Mesenchymal stem cell (in vitro differentiated cells and primary cell): ENCODE results near the gene FOXJ1.
A peak's percentile ranks its signal among the peaks of the same experiment; 100 is the strongest.

ENCODE experiments used
- DNase-seq: peaks from one replicate; pipeline ENCODE4 v3.0.0-alpha.2; 2013
- H2AFZ ChIP-seq: one replicate; pipeline ENCODE4 v1.6.1; 2013; ENCODE audit warnings: low read depth, mild to moderate bottlenecking, control low read depth, inconsistent platforms, low read length, moderate library complexity
- H2AK5ac ChIP-seq: 2 replicates; pipeline ENCODE4 v1.6.1; 2013; ENCODE audit warnings: low read length, moderate library complexity, mild to moderate bottlenecking, inconsistent platforms; ENCODE audit not compliant: severe bottlenecking
- H2BK120ac ChIP-seq: one replicate; pipeline ENCODE4 v1.6.1; 2013; ENCODE audit warnings: low read depth, mild to moderate bottlenecking, inconsistent platforms, low read length, moderate library complexity
- H2BK12ac ChIP-seq, 2 experiments: one replicate each; pipeline ENCODE4 v1.6.1; 2013; ENCODE audit warnings: inconsistent platforms in 2 of 2, low read length in 2 of 2, mild to moderate bottlenecking in 2 of 2, moderate library complexity in 2 of 2, control low read depth in 1 of 2
- H2BK15ac ChIP-seq: one replicate; pipeline ENCODE4 v1.6.1; 2013; ENCODE audit warnings: mild to moderate bottlenecking, low read depth, inconsistent platforms; ENCODE audit not compliant: poor library complexity, severe bottlenecking
- H2BK5ac ChIP-seq: 2 replicates; pipeline ENCODE4 v1.6.1; 2013; ENCODE audit warnings: low read depth, mild to moderate bottlenecking, low read length, control low read depth, inconsistent platforms; ENCODE audit not compliant: poor library complexity, severe bottlenecking
- H3K14ac ChIP-seq, 2 experiments: one replicate each; pipeline ENCODE4 v1.6.1; 2013; ENCODE audit warnings: inconsistent platforms in 2 of 2, low read length in 2 of 2, control low read depth in 1 of 2, mild to moderate bottlenecking in 1 of 2, moderate library complexity in 1 of 2
- H3K18ac ChIP-seq, 2 experiments: one replicate each; pipeline ENCODE4 v1.6.1; 2013; ENCODE audit warnings: inconsistent platforms in 2 of 2, low read length in 2 of 2, control low read depth in 1 of 2, low read depth in 1 of 2, mild to moderate bottlenecking in 1 of 2
- H3K23ac ChIP-seq, 2 experiments: one replicate each; pipeline ENCODE4 v1.6.1; 2013; ENCODE audit warnings: inconsistent platforms in 2 of 2, low read length in 2 of 2, mild to moderate bottlenecking in 2 of 2, moderate library complexity in 2 of 2, control low read depth in 1 of 2
- H3K27ac ChIP-seq: 2 replicates; pipeline ENCODE4 v1.5.1; 2013; ENCODE audit warnings: mild to moderate bottlenecking, moderate library complexity, low read length, control low read depth, inconsistent platforms; ENCODE audit not compliant: poor library complexity, severe bottlenecking
- H3K27me3 ChIP-seq, 2 experiments: 2 replicates each; pipeline versions ENCODE4 v1.6.1 to v1.7.0; 2013; ENCODE audit warnings: low read length in 2 of 2, mild to moderate bottlenecking in 2 of 2, moderate library complexity in 2 of 2, control low read depth in 1 of 2, inconsistent platforms in 1 of 2; ENCODE audit not compliant: control insufficient read depth in 1 of 2, insufficient read depth in 1 of 2
- H3K36me3 ChIP-seq, 2 experiments: 2 replicates each; pipeline versions ENCODE4 v1.6.1 to v1.7.0; 2013; ENCODE audit warnings: low read length in 2 of 2, control low read depth in 1 of 2, inconsistent platforms in 1 of 2, low read depth in 1 of 2, mild to moderate bottlenecking in 1 of 2; ENCODE audit not compliant: insufficient read depth in 2 of 2, control insufficient read depth in 1 of 2
- H3K4ac ChIP-seq, 2 experiments: one replicate each; pipeline ENCODE4 v1.6.1; 2013; ENCODE audit warnings: inconsistent platforms in 2 of 2, low read length in 2 of 2, mild to moderate bottlenecking in 2 of 2, moderate library complexity in 2 of 2, control low read depth in 1 of 2, low read depth in 1 of 2
- H3K4me1 ChIP-seq: 2 replicates; pipeline ENCODE4 v1.6.1; 2013; ENCODE audit warnings: low read depth, low read length, control low read depth; ENCODE audit not compliant: control insufficient read depth, insufficient read depth
- H3K4me2 ChIP-seq: 2 replicates; pipeline ENCODE4 v1.6.1; 2013; ENCODE audit warnings: low read length, mild to moderate bottlenecking, inconsistent platforms; ENCODE audit not compliant: poor library complexity, severe bottlenecking
- H3K4me3 ChIP-seq, 2 experiments: 2 replicates each; pipeline versions ENCODE4 v1.5.1 to v1.7.0; 2013; ENCODE audit warnings: low read length in 2 of 2, mild to moderate bottlenecking in 2 of 2, control low read depth in 1 of 2, low read depth in 1 of 2; ENCODE audit not compliant: insufficient read depth in 1 of 2
- H3K79me1 ChIP-seq: replicated peaks from 2 replicates; pipeline ENCODE4 v1.6.1; 2013; ENCODE audit warnings: mild to moderate bottlenecking, control low read depth, low read length, inconsistent platforms; ENCODE audit not compliant: poor library complexity, severe bottlenecking
- H3K9ac ChIP-seq: 2 replicates; pipeline ENCODE4 v1.7.0; 2013; ENCODE audit warnings: mild to moderate bottlenecking, low read length, moderate library complexity
- H3K9me3 ChIP-seq: 2 replicates; pipeline ENCODE4 v1.7.0; 2013; ENCODE audit warnings: mild to moderate bottlenecking, low read length; ENCODE audit not compliant: control insufficient read depth
- H4K8ac ChIP-seq: one replicate; pipeline ENCODE4 v1.6.1; 2013; ENCODE audit warnings: inconsistent platforms, mild to moderate bottlenecking, low read length, moderate library complexity
- H4K91ac ChIP-seq: one replicate; pipeline ENCODE4 v1.6.1; 2013; ENCODE audit warnings: mild to moderate bottlenecking, low read length, inconsistent platforms
- WGBS: methylation state at CpG from one replicate; pipeline ENCODE4 v1.1.7; 2013; ENCODE audit warnings: mixed read lengths; 5-methylcytosine and 5-hydroxymethylcytosine counted together

FOXJ1 gene

DNA sequence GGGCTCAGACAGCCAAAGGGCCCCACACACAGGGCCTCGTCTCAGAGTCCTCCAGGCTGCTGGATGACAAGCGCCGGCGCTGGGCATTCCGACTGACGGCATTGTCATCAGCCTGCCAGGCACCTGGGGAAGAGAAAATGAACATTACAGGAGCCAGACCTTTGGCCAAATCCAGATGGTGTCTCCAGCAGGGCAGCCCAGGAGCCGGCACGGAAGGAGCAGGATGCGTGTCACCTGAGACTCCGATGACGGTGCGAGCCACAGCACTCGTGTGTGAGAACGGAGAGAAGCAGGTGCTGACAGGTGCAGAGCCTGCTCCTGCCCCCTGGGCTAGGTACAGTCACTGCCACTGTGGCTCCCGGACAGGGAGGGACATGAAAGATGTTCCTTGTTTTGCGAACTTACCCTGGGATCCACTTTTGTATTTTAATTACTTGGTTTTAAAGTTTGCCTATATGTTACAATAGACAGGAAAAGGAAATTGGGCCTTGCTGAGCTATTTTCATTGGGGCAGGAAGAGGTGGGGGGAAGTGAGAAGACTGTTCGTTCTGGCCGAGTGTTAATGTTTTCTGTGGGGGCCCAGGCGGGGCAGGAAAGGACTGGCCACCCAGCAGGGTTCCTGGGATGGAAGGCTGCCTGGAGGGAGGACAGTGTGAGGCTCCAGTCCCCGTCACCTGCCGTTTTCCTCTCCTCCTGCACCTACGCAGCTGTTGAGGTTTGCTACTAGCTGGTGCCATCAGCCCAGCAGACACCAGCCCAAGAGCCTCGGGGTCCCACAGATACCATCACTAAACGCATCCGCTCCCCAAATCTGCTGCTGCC is 4.4 kb upstream of the FOXJ1 start:
- Histone ChIP-seq H2BK12ac (no peak overlapping the region), H4K8ac (no peak overlapping the region), H2BK15ac (no peak overlapping the region), H3K18ac (no peak overlapping the region), H3K36me3 (peaks cover 0 to 22% of the 10 kb centered on the region in 2 experiments), H3K4me1 (peaks cover 42% of the 10 kb centered on the region), H4K91ac (no peak overlapping the region), H3K79me1 (no peaks in the 10 kb centered on the region), H3K9me3 (no peaks in the 10 kb centered on the region), H2AFZ (no peak overlapping the region), H3K27me3 (peaks cover 2 to 41% of the 10 kb centered on the region in 2 experiments), H2AK5ac (no peak overlapping the region), H3K9ac (no peak overlapping the region), H3K23ac (no peak overlapping the region), H3K27ac (no peak overlapping the region), H2BK120ac (no peak overlapping the region), H3K14ac (no peak overlapping the region), H2BK5ac (no peak overlapping the region), H3K4me2 (peak overlapping the region; percentile 7), H3K4ac (no peak overlapping the region), H3K4me3 (no peak overlapping the region)
- WGBS = 75% methylated on average over 25 of the region's 25 CpGs
- no peak for DNase-seq

DNA sequence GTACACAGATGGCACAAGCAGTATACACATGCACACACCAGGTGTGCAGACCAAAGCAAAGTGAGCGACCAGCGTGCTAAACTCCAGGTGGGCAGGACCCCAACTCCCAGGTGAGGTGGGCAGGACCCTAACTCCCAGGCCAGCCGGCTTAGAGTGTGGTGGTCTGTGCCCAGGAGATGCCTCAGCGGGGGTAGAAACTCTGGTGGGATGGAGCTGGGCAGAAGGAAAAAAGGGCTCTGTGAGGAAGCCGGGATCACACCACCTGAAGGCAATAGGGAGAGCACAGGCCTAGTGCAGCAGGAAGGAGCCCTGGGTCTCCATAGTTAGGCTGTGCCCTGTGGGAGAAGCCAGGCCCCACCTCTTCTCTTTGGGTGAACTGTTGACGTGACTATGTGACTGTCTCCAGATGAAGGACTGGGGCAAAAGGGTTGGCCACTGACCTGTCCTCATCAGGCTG is 1.6 kb upstream of the FOXJ1 start:
- H2AFZ ChIP-seq = no peak overlapping the region
- no peak overlapping the region for H3K18ac ChIP-seq
- no peak overlapping the region for H2BK15ac ChIP-seq
- H3K23ac ChIP-seq = no peak overlapping the region
- peak overlapping the region; percentile 43 for H2AK5ac ChIP-seq
- no peak overlapping the region for H3K4me2 ChIP-seq
- H2BK120ac ChIP-seq = no peak overlapping the region
- no peak overlapping the region for H3K14ac ChIP-seq
- no peak overlapping the region for H3K4ac ChIP-seq
- no peak overlapping the region for H3K9ac ChIP-seq
- 73% methylated on average over 6 of the region's 6 CpGs for WGBS
- DNase-seq = no peak
- no peak overlapping the region for H3K4me3 ChIP-seq
- H3K27me3 ChIP-seq = peaks cover 3 to 69% of the 10 kb centered on the region in 2 experiments
- H4K91ac ChIP-seq = no peak overlapping the region
- H3K79me1 ChIP-seq = no peaks in the 10 kb centered on the region
- no peak overlapping the region for H2BK12ac ChIP-seq
- peaks cover 69% of the 10 kb centered on the region for H3K4me1 ChIP-seq
- no peak overlapping the region for H3K27ac ChIP-seq
- no peak overlapping the region for H4K8ac ChIP-seq
- no peaks in the 10 kb centered on the region for H3K9me3 ChIP-seq
- H2BK5ac ChIP-seq = no peak overlapping the region
- peaks cover 0 to 18% of the 10 kb centered on the region in 2 experiments for H3K36me3 ChIP-seq

DNA sequence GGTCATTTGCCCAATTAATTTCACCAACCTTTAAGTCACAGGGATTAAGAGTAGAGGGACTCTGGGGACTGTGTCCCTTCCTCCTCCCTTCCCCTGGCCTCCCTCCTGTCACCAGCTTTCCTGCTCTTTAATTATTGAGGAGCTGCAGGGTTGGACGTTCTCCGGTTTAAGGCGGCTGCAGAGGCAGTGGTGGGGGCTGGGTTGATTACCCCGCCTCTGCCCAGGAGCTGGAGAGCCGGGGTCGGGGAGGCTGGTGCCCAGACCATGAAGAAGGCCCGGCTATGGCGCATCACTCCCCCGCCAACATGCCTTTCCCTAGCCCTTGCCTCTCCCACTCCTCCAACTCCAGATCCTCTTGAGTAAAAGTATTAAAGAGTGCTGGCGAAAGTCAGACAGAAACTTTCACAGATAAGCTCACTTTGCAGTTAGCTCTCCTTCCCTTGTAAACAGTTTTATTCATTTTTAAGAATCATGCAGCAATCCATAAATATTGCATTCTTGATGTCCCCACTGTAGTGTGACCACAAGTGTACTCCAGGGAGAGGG is 1.1 kb upstream of the FOXJ1 start:
- Histone ChIP-seq H3K9me3 (no peaks in the 10 kb centered on the region), H2BK5ac (peak overlapping the region; percentile 58), H3K27me3 (peaks cover 3 to 74% of the 10 kb centered on the region in 2 experiments), H2BK15ac (no peak overlapping the region), H3K4ac (no peak overlapping the region), H3K14ac (no peak overlapping the region), H3K4me1 (peaks cover 72% of the 10 kb centered on the region), H3K18ac (no peak overlapping the region), H3K36me3 (peaks cover 0 to 18% of the 10 kb centered on the region in 2 experiments), H2AK5ac (peak overlapping the region; percentile 43), H3K4me2 (peak overlapping the region; percentile 14), H3K23ac (no peak overlapping the region), H3K79me1 (no peaks in the 10 kb centered on the region), H2AFZ (no peak overlapping the region), H4K91ac (no peak overlapping the region), H2BK12ac (no peak overlapping the region), H3K9ac (no peak overlapping the region), H4K8ac (no peak overlapping the region), H3K4me3 (no peak overlapping the region), H3K27ac (no peak overlapping the region), H2BK120ac (no peak overlapping the region)
- whole genome bisulfite sequencing = 58% methylated on average over 5 of the region's 10 CpGs
- no peak for DNase-seq

DNA sequence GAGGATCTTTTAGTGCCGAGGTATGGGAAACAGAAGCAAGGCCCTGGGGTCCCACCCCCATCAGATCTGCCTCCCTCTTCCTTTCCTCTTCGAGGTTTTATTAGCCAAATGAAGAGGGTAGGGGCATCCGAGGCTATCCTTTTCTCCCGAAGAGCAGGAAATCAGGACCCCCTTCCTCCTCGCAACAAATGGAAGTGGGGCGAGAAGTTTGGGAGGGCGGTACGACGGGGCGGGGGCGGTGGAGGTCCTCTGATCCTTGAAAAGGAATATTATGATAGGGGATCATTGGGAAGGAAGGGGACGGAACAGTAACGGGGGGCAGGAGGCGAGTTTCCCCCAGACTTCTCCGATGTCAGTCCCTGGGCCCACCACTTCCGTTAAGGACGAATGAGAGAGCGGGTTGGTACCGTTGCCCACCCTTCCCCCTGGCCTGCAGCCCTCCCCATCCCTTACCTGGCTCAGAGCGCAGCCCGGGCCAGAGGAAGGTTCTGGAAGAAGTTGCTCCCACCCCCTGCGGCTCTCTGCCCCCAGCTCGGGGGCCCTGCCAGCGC is 309 bp downstream of the FOXJ1 start:
- Histone ChIP-seq H2BK12ac (no peak overlapping the region), H3K36me3 (peaks cover 0 to 10% of the 10 kb centered on the region in 2 experiments), H3K79me1 (no peaks in the 10 kb centered on the region), H2BK5ac (no peak overlapping the region), H3K27ac (no peak overlapping the region), H2BK15ac (no peak overlapping the region), H3K9me3 (no peaks in the 10 kb centered on the region), H3K4me1 (peaks cover 74% of the 10 kb centered on the region), H3K9ac (no peak overlapping the region), H2BK120ac (no peak overlapping the region), H3K23ac (no peak overlapping the region), H3K4me2 (peak overlapping the region; percentile 95), H4K8ac (no peak overlapping the region), H2AK5ac (no peak overlapping the region), H3K27me3 (peaks cover 3 to 88% of the 10 kb centered on the region in 2 experiments), H3K14ac (no peak overlapping the region), H4K91ac (no peak overlapping the region), H3K18ac (no peak overlapping the region), H3K4ac (no peak overlapping the region), H2AFZ (no peak overlapping the region), H3K4me3 (peak overlapping the region in 1 of 2 experiments; percentile 77)
- 0% methylated on average over 13 of the region's 24 CpGs for WGBS
- DNase-seq = no peak
